ENCODE data around the gene FGF18.
"Not testable (repeated sequence)": the region's sequence is repeated elsewhere in the genome, so short reads cannot be mapped to it uniquely, and the experiment has no call there.

The FGF18 gene

DNA sequence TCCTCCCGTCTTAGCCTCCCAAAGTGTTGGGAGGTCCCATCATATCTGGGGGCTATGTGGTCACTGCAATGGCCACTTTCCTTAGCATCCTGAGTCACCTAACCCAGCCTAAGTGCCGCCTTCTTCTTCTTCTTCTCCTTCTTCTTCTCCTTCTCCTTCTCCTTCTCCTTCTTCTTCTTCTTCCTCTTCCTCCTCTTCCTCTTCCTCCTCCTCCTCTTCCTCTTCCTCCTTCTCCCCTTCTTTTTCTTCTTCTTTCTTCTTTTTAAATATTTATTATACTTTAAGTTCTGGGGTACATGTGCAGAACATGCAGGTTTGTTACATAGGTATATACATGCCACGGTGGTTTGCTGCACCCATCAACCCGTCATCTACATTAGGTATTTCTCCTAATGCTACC is 78.0 kb downstream of the FGF18 start:
- not testable (repeated sequence) for DNase-seq (ENCODE audit: low spot score in 2 of 2); ATAC-seq; H3K9me3 Mint-ChIP-seq

DNA sequence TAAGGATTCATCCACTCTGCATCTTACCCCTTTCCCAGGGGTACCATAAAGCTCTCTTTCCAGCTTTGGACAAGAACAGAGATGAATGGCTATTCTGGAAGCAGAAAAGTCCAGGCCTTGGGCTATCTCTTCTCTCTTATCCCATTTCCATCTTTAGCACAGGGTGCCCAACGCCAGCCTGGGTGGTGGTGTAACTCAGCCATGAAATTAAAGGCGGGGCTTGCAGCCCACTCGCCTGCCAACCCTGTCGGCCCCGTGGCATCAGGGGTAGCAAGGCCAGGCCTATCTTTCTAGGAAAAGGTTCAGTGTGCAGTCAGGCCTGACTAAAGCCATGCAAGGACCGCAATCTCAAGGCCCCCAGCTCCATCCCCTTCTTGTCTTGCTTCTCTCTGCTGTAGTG is 78.7 kb downstream of the FGF18 start:
- Mint-ChIP-seq H3K36me3 (no peaks in the 10 kb centered on the region), H3K4me3 (no peak overlapping the region), H3K27ac (peak overlapping the region; percentile 60), H3K4me1 (no peaks in the 10 kb centered on the region), H3K9me3 (no peaks in the 10 kb centered on the region)
- no peak for DNase-seq (ENCODE audit: low spot score in 2 of 2)
- no peak for ATAC-seq

More for the DNA sequence above, 78.0 kb downstream of the FGF18 start:
- not testable (repeated sequence) for H3K36me3 Mint-ChIP-seq, H3K4me3 Mint-ChIP-seq, H3K4me1 Mint-ChIP-seq
- H3K27ac Mint-ChIP-seq, result peak overlapping the region; percentile 60

DNA sequence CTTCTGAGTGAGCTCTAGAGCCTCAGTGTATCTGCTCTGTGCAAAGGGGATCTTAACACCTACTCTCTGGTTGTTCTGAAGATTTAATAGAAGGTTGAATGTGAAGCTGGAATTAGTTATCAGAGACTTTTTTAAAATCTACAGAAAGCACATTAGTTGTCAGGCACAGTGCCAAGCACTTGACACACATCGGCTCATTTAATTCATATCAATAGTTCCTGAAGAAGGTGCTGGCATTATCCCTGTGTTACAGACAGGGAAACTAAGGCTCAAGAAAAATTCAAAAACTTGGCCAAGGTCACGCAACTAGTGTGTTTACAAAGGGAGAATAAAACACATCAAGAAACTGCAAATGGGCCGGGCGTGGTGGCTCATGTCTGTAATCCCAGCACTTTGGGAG is 80.2 kb downstream of the FGF18 start:
- DNase-seq (ENCODE audit: low spot score in 2 of 2), result no peak
- Mint-ChIP-seq H3K27ac (no peak overlapping the region), H3K36me3 (no peaks in the 10 kb centered on the region), H3K9me3 (no peaks in the 10 kb centered on the region), H3K4me3 (no peak overlapping the region), H3K4me1 (no peaks in the 10 kb centered on the region)
- ATAC-seq, result no peak

DNA sequence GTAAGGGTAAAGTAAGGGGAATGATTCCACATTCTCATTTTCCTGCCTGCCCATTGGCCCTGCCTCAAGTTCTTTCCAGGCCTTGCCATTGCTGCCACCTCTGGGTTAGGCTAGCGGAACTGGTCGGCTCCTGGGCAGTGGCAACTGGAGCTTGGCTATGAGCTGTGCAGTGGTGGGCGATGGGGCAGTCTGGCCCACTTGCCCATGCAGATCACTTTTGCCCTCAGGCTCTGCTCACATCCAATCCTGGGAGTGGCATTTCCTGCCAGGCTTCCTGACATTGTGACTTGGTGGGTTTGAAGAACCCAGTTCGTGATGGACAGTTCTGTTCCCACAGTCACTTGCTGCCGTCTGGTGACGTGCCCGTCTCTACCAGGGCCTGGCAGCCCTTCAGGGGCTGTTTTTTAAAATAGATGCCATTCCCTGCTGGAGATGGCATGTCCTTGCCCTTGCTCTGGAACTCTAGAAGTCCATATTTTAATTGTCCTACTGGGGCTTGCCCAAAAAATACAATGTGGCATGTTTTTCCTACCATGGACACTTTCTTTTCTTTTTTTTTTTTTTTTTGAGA is 86.1 kb downstream of the FGF18 start:
- H3K4me1 Mint-ChIP-seq, result no peaks in the 10 kb centered on the region
- no peaks in the 10 kb centered on the region for H3K9me3 Mint-ChIP-seq
- no peaks in the 10 kb centered on the region for H3K36me3 Mint-ChIP-seq
- ATAC-seq (no peak), DNase-seq (ENCODE audit: low spot score in 2 of 2) (no peak)
- no peak overlapping the region for H3K4me3 Mint-ChIP-seq
- no peak overlapping the region for H3K27ac Mint-ChIP-seq

DNA sequence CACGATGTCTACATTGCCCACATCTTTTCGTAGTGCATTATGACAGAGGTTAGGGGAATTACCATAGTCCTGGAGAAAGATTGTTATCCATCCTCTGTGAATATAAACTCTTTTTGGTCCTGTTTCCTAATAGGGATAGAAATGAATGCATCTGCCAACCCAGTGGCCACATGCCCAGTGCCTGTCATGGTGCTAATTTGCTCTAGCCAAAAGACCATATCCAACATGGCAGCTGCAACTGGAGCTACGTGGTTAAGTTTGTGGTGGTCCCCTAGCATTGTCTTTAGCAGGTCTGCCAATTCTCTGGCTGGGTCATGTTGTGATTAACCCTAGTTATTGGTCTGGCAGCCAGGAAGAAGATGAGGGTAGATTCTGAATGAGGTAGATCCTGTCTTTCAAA is 87.5 kb downstream of the FGF18 start:
- Mint-ChIP-seq H3K27ac (no peak overlapping the region), H3K36me3 (no peaks in the 10 kb centered on the region), H3K4me3 (no peak overlapping the region), H3K4me1 (no peaks in the 10 kb centered on the region), H3K9me3 (no peaks in the 10 kb centered on the region)
- ATAC-seq (no peak), DNase-seq (ENCODE audit: low spot score in 2 of 2) (no peak)

Data from stimulated activated effector memory CD8-positive, alpha-beta T cell treated with anti-CD3 and anti-CD28 coated beads, Interleukin-12 subunit alpha, Interleukin-12 subunit beta, amount 100 ng/mL, for 72 hours (primary cell).